ENCODE measurements around the gene SPATA33.
"Not testable (repeated sequence)": the region's sequence is repeated elsewhere in the genome, so short reads cannot be mapped to it uniquely, and the experiment has no call there.

Gene SPATA33

DNA sequence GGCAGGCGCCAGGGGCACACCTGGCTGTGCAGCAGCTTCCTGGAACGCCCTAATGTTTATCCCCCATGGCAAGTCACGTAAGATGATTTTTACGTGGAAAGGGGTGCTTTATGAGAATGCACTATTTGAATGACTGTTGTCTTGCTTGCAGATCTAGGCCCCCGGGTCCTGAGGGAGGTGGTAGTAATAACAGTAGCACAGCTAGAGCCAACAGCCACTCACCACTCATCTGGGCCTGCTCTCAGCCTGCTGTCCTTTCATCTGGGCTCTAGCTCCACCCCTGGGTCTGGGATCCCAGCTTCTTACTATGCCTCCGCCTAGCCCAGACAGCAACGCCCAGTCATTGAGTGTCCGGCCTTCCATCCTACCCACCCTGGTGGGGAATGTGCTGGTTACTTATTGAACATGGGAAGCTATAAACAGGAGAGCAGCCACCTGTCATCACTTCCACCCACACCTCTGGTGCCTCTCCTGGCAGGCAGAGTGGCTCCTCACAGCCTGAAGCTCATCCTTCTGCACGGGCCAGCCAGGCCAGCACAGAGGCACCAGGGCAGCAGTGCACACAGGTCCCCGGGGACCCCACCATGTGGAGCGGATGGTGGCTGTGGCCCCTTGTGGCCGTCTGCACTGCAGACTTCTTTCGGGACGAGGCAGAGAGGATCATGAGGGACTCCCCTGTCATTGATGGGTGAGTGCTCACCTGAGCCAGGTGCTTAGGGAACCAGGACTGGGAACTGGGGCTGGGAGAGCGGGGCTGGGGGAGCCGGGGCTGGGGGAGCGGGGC, 27.6 kb upstream of the SPATA33 start:
- DNase-seq: no peak

DNA sequence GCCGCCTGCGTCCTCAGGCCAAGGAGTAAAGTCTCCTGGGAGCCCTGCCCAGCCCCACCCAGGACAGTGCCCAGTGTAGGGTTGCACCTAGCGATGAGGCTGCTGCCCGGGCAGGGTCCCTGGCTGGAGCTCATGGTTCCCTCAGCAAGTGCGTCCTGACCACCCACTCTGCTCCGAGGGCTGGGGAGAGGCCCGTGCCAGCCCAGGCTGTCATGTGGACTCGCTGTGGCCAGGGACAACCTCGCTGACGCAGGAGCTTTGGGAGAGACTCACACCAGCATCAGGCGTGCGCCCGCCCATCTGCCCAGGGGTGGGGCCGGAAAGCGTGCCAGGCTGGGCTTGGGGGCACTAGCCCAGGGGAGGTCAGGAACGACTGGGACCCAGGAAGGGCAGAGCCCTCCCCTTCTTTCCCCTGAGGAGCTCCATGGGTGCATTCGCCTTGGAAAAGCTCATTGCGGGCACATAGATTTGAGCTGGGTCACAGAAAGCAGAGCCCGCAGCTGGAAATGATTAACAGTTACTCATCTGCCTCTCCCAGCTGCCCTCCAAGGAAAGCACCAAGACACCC, 24.5 kb upstream of the SPATA33 start:
- DNase-seq: no peak

DNA sequence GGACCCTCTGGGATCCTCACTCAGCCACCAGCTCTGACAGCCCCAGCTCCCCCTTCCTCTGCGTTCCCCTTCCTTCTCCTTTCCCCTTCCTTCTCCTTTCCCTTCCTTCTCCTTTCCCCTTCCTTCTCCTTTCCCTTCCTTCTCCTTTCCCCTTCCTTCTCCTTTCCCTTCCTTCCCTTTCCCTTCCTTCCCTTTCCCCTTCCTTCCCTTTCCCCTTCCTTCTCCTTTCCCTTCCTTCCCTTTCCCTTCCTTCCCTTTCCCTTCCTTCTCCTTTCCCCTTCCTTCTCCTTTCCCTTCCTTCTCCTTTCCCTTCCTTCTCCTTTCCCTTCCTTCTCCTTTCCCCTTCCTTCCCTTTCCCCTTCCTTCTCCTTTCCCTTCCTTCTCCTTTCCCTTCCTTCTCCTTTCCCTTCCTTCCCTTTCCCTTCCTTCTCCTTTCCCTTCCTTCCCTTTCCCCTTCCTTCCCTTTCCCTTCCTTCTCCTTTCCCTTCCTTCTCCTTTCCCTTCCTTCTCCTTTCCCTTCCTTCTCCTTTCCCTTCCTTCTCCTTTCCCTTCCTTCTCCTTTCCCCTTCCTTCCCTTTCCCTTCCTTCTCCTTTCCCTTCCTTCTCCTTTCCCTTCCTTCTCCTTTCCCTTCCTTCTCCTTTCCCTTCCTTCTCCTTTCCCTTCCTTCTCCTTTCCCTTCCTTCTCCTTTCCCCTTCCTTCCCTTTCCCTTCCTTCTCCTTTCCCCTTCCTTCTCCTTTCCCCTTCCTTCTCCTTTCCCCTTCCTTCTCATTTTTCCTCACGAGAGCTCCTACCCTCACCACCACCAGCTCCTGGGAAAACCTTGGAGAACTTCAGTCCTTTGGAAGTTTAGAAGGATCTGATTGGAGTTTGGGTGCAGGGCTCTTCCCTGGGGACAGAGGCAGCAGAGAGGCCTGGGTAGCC, 22.9 kb upstream of the SPATA33 start:
- not testable (repeated sequence) for DNase-seq

DNA sequence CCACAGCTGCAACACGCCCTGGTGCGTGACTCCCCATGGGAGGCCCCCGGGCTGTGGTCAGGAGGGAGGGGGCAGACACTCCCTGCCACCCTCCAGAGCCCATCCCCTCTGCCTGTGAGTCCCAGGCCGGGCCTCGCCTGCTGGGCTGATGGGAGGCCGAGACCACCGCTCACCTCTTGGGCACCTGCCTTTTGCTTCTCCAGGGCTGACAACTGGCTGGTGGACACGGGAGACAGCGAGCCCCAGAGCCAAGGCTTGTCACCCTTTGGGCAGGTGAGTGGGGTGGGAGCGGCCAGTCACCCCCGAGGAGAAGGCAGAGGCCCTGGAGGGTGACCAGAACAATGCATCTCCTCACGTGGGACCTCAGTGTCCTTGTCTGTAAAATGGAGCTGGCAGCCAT, 21.0 kb upstream of the SPATA33 start:
- no peak for DNase-seq

DNA sequence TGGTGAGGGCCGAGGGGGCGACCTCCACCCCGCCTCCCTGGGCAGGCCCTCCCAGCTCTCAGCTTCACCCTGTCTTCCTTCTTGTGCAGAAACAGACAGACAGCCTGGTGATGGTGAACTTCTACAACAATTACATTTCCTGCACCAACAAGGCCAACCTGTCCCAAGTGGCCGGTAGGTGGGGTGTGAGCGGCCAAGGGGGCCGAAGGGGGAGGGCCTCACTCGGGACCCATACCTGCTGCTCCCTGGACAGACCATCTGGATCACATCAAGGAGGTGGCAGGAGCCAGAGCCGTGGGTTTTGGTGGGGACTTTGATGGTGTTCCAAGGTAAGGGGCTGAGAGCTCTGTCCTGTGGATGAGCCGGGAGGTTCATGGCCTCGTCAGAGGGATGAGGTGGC, 20.3 kb upstream of the SPATA33 start:
- DNase-seq: no peak

DNA sequence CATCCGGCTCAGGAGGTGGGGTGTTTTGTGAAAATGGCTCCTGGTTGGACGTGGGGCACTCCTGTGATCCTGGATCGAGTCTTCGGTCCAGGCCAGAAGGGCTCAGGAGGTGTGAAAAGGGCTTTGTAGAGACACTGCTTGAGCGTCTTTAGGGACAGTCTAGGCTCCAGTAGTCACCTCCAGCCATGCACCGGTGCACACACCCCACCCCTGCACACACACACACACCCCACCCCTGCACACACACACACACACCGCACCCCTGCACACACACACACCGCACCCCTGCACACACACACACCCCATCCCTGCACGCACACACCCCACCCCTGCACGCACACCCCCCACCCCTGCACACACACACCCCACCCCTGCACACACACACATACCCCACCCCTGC, 19.2 kb upstream of the SPATA33 start:
- DNase-seq: no peak

DNA sequence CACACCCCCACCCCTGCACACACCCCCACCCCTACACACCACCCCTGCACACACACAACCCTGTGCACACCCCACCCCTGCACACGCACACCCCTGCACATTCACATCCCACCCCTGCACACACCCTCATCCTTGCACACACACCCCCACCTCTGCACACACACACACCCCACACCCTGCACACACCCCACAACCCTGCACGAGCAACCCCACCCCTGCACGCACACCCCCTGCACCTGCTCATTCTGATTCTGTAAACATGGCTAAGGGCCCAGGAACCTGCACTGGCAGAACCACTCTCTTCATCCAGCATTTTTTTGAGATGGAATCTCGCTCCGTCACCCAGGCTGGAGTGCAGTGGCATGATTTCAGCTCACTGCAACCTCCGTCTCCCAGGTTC, 18.3 kb upstream of the SPATA33 start:
- DNase-seq: no peak

DNA sequence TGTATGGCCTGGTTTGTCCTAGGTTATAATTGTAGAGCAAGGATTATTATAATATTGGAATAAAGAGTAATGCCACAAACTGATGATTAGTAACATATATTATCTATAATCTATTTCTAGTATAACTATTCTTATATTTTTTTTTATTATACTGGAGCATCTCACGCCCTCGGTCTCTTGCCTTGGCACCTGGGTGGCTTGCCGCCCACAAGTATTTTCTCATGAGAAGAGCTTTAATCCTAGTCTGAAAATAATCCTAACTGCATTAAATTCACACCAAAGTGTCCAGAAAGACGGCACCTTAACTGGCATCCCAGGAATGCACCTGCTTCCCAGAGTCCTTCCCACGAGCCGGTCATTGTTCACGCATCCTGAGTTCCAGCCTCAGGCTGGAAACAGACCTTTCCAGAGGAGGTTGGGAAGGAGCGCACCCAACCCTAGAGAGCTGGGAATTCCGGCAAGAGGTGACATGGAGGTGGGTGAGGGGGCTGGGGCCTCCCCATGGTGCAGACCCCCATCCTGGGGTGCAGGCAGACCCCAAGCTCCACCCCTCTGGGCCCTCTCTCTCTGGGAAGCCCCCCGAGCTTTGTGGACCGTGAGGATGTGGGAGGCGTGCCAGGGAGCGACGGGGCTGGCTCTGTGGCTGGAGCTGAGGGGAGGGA, 16.0 kb upstream of the SPATA33 start:
- DNase-seq: no peak

DNA sequence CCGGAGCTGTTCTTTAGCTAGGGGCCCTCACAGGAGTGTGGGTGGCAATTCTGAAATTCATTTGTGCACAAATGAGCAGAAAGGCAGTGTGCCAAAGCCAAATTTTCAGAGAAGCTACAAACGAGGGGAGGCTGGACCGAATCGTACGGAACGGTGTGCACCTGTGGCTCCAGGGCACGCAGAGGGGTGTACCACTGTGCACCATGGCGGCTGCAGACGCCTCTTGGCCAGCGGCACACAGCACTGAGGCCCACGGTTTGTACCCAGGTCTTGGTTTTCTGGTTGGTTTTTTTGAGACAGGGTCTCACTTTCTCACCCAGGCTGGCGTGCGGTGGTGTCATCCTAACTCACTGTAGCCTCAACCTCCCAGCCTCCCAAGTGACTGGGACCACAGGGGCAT, 15.1 kb upstream of the SPATA33 start:
- DNase-seq: no peak

DNA sequence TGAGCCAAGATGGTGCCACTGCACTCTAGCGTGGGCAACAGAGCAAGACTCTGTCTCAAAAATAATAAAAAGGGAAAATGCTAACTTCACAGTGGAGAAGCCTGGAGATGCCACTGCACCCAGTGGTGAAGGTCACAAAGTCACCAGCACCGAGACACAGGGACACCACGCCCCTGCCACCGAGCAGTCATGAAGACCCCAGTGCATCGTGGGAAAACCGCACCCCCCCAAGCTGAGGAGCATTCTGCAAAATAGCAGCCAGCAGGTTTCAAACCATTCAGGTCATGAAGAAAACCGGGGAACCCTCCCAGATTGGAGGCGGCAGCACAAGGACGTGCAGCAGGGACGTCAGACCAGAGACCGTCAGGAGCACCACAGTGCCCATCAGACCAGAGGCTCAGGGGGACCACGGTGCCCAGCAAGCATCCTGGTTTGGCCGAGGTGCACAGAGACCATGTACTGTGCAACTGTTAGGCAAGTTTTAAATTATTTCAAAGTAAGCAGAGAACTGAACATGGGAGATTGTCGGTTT, 13.8 kb upstream of the SPATA33 start:
- DNase-seq: no peak

DNA sequence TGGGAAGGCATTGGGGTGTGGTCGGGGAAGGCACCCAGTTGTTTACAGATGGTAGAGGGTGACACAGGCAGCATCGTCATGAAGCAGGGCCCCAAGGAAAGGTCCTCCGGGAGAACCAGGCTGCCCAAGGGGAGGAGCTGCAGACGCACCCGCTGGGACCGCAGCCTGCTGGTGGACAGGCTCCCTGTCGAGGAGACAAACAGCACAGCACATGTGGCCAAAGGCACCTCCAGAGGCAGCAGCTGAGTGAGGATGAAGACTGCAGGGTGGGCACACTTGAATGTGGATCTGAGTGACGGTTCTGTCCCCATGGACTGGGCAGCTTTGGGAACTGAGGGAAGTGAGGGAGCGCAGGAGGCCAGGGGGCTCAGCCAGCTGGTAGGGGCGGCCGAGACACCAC, 12.5 kb upstream of the SPATA33 start:
- DNase-seq: no peak

DNA sequence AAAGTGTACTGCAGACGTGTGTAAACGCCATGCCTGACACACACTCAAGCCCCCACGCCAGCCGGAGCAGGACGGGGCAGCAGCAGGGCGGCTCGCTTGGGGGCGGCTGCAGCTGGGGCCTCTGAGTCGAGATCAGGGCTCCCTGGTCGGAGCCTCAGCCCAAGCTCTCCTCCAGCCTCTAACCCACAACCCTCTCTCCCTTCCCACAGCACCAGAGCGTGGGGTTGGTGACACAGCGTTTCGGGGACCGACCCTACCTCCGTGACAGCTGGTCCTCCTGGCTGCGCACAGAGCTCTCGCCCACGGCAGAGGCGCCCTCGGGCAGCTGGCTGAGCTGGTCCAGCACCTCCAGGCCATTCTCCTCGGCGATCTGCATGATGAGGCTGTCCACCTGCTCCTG, 11.4 kb upstream of the SPATA33 start:
- DNase-seq: no peak

DNA sequence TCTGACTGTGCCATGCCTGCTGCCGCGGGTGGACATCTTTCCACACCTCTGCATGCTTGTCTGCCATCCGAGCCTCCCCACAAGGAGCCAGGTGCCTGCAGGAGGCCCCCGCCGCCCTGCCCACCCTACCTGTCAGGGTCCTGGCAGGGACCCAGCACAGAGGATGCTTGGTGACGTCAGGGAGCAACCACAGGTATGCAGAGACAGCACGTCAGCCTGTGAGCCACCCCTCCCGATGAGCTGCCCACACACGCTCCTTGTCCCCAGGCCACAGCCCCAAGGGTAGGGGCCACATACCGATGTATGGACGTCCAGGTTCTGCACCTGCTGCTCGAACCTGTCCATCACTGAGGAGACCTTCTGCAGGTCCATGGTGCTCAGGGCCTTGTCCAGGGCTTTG, 10.7 kb upstream of the SPATA33 start:
- DNase-seq: no peak

DNA sequence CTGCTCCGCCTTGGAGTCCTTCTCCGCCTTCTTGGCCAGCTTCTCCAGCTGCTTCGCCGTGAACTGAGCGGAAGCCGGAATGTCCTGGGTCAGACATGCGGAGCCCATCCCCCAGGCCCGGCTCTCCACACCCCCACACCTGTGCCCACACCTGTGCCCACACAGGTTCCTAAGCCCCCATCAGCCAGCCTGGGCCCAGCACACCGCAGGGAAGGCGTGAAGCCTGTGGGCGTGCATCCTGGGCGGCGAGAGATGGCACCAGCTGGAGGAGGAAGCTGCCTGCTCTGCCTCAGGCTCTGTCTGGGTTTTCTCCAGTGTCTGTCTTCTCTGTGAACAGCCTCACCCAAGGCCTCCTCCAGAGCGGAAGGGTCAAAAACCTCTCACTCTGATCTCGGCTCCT, 6.1 kb upstream of the SPATA33 start:
- DNase-seq: no peak

DNA sequence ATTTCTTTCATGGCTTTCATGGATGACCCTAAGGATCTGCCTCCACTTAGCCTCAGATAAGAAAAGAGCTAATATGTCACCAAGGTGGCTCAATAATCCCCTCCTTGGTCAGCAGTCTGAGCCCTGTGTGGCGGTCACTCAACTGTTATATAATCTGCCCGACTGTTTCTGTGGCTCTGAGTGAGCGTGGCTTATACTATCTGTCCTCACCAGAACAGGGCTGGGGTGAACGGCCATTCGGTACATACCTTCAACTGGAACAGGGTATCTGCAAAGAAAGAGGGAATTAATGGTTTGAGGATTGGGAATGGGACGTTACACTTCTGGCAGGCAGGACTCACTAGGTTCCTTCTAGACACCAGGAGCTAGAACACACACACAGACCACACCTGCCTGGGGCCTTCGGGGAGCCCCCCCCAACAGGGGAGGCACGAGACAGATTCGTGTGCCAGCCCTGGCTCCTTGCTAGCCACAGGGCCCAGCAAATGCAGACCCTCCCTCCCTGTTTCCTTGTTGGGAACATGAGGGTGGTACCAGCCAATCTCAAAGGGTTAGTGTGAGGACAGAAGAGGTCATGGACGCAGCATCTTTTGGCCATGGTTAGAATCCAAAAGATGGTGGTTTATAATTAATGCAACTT, 3.9 kb upstream of the SPATA33 start:
- no peak for DNase-seq

DNA sequence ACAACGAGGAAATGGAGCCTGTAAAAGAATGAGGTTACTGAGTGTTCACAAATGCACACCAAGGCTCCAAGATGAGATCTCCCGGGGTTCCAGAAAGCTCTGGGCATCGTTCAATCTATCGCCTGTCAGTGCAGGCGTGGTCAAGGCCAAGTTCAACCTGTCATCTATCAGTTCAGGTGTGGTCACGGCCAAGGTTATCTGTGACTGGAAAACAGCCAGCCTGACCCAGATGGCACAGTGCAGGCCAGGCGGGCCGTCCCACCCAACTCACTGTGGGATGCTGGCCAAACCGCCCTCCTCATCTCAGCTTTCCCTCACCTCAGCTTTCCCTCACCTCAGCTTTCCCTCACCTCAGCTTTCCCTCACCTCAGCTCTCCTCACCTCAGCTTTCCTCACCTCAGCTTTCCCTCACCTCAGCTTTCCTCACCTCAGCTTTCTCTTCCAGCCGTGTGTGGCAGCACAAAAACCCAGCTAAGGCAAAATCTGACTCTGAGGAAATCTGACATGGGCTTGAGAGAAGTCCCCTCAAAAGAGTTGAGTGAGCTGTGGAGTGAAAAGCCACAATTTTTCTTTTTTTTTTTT, 2.5 kb upstream of the SPATA33 start:
- DNase-seq: no peak

DNA sequence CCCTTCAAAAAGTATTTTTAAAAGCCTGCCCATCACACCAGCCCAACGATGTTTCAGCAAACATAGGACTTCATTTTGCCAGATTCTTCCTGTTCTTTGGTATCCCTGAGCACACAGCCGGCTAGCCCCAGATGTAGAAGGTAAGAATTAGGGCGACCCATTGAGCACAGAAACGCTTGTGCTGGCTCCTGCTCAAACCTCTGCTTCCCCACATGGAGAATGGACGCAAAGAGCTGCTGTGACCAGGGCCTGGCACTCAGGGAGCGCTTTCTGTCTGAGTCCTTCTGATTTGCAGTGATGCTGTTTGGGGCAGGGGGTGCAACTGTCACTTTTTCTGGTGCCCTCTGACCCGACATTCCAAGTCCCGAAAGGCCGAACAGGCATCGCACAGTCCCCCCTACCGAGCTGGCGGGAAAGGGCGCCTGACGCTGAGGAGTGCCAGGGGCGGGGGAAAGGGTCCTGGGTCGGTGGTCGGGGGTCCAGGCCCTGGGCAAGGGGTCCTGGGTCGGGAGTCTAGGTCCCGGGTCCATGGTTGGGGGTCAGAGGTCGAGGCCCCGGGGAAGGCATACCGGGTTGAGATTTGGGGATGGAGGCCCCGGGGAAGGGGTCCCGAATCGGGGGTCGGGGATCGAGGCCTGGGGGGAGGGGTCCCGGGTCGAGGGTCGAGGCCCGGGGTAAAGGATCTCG, 1.1 kb upstream of the SPATA33 start:
- DNase-seq: no peak

DNA sequence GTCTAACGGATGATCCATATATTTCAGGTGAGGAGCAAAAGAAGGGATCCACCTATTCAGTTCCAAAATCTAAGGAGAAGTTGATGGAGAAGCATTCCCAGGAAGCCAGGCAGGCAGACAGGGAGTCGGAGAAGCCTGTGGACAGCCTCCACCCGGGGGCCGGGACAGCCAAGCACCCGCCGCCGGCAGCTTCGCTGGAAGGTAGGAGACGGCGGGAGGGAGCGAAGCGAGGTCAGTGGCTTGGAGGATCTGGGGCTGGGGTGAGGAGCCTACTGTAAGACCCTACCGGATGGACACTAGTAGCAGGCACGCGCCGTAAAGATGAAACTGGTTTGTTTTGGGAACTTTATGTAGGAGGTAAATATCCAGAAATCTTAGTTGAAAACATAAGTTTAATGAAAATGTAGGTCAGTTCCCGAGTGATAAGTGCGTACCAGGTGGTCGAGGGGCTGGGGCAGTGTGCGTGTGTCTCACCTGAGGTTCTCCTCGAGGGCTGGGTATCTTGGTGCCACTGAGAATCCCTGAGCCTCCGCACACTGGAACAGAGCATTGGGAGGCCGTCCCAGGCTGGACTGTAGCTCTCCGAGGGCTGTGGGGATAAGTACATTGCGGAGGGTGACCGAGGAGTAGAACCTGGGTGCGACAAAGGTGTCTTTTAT, 714 bp downstream of the SPATA33 start:
- DNase-seq: no peak

DNA sequence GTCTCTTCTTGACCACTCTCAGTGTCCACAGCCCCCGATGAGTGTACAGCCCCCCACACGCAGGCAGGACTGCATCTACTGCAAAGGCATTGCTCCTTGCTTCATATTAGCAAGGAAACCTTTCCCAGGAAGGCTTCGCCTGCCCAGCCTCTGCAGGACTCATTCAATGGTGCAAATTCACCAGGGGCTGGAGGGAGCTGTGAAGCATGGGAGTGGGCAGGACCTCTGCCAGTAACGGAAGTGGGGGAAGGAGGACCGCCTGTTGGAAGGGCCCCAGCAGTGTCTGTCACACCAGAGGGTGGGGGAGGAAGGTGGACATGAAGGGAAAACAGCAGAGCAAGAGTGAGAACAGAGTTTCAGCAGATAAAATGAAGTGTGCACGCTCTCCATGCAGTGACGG, 2.5 kb downstream of the SPATA33 start:
- no peak for DNase-seq

DNA sequence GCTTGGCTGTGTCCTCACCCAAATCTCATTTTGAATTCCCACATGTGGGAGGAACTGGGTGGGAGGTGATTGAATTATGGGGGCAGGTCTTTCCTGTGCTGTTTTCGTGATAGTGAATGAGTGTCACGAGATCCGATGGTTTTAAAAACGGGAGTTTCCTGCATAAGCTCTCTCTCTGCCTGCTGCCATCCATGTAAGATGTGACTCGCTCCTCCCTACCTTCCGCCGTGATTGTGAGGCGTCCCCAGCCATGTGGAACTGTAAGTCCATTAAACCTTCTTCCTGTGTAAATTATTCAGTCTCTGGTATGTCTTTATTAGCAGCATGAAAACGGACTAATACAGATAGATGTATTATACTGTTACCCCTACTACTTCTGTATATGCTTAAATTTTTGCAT, 3.6 kb downstream of the SPATA33 start:
- no peak for DNase-seq

DNA sequence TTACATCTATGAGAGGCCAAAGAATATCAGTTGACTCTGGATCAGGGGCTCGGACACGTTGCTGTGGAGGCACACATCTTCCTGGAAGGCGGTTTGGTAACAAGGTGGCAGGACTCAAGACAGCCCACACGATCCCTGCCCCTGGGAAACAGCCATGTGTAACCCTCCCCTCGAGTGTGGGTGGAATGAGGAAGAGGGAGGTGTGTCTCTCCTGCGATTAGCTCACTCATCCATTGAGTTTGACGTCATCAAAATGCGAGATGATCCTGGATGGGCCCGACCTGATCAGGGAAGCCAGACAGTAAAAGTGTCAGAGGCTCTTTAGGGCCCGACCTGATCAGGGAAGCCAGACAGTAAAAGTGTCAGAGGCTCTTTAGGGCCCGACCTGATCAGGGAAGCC, 6.6 kb downstream of the SPATA33 start:
- not testable (repeated sequence) for DNase-seq

All from GF-D8 (cell line).